Mesendoderm (in vitro differentiated cells): ENCODE data around the gene MED27.

ENCODE experiments used
- DNase-seq: peaks from one replicate; pipeline ENCODE4 v3.0.0; 2013
- H2AK5ac ChIP-seq: 2 replicates; pipeline ENCODE4 v1.6.1; 2013; ENCODE audit warnings: low read length, inconsistent platforms
- H2BK120ac ChIP-seq: 2 replicates; pipeline ENCODE4 v1.6.1; 2013; ENCODE audit warnings: low read depth, mild to moderate bottlenecking, low read length, moderate library complexity, mixed read lengths
- H2BK15ac ChIP-seq: replicated peaks from 2 replicates; pipeline ENCODE4 v1.6.1; 2013; ENCODE audit warnings: low read depth, mild to moderate bottlenecking, moderate library complexity
- H2BK5ac ChIP-seq: 2 replicates; pipeline ENCODE4 v1.6.1; 2013; ENCODE audit warnings: low read length, inconsistent platforms
- H3K18ac ChIP-seq: 2 replicates; pipeline ENCODE4 v1.6.1; 2013; ENCODE audit warnings: mild to moderate bottlenecking, low read length, mixed read lengths
- H3K23ac ChIP-seq: one replicate; pipeline ENCODE4 v1.6.1; 2013; ENCODE audit warnings: low read length
- H3K27ac ChIP-seq: 2 replicates; pipeline ENCODE4 v1.5.1; 2013; ENCODE audit warnings: low read depth, mild to moderate bottlenecking, inconsistent platforms, low read length, moderate library complexity
- H3K27me3 ChIP-seq: 2 replicates; pipeline ENCODE4 v1.6.1; 2013; ENCODE audit warnings: low read length, control low read depth, mild to moderate bottlenecking, inconsistent platforms; ENCODE audit not compliant: insufficient read depth, poor library complexity
- H3K36me3 ChIP-seq: 2 replicates; pipeline ENCODE4 v1.6.1; 2013; ENCODE audit warnings: low read length, inconsistent platforms; ENCODE audit not compliant: control insufficient read depth, insufficient read depth
- H3K4ac ChIP-seq: one replicate; pipeline ENCODE4 v1.6.1; 2013; ENCODE audit warnings: low read depth, mild to moderate bottlenecking, low read length, moderate library complexity
- H3K4me1 ChIP-seq: 2 replicates; pipeline ENCODE4 v1.6.1; 2013; ENCODE audit warnings: low read depth, low read length, inconsistent platforms; ENCODE audit not compliant: control insufficient read depth
- H3K4me2 ChIP-seq: 2 replicates; pipeline ENCODE4 v1.6.1; 2013; ENCODE audit warnings: low read length
- H3K4me3 ChIP-seq: 2 replicates; pipeline ENCODE4 v1.5.1; 2013; ENCODE audit warnings: mild to moderate bottlenecking, low read length
- H3K56ac ChIP-seq: one replicate; pipeline ENCODE4 v1.6.1; 2013; ENCODE audit warnings: low read length
- H3K79me1 ChIP-seq: 2 replicates; pipeline ENCODE4 v1.6.1; 2013; ENCODE audit warnings: low read length, inconsistent platforms
- H3K79me2 ChIP-seq: 2 replicates; pipeline ENCODE4 v1.6.1; 2013; ENCODE audit warnings: mild to moderate bottlenecking, low read length; ENCODE audit not compliant: control insufficient read depth, insufficient read depth
- H3K9ac ChIP-seq: 2 replicates; pipeline ENCODE4 v1.6.1; 2013; ENCODE audit warnings: low read length, inconsistent platforms
- H4K5ac ChIP-seq: one replicate; pipeline ENCODE4 v1.6.1; 2013; ENCODE audit warnings: low read length
- H4K8ac ChIP-seq: one replicate; pipeline ENCODE4 v1.6.1; 2013; ENCODE audit warnings: low read depth, mild to moderate bottlenecking, control low read depth, low read length, moderate library complexity
- WGBS: extraction: QIAGEN DNeasy Blood & Tissue Kit; methylation state at CpG from one replicate; pipeline ENCODE4 v1.1.7; 2013; ENCODE audit warnings: low lambda C conversion rate, missing lambda C conversion rate; ENCODE audit not compliant: insufficient coverage; ENCODE audit errors: extremely low coverage; 5-methylcytosine and 5-hydroxymethylcytosine counted together

The MED27 gene

GRCh38 chr9:132003319-132003704 is 76.4 kb downstream of the MED27 start:
- Histone ChIP-seq H2AK5ac (no peak overlapping the region), H3K23ac (no peak overlapping the region), H4K5ac (no peak overlapping the region), H3K9ac (no peak overlapping the region), H3K36me3 (no peaks in the 10 kb centered on the region), H3K27ac (no peak overlapping the region), H3K4me3 (no peak overlapping the region), H3K79me2 (no peaks in the 10 kb centered on the region), H3K56ac (no peak overlapping the region), H3K79me1 (peaks cover 3% of the 10 kb centered on the region), H2BK5ac (no peak overlapping the region), H2BK120ac (no peak overlapping the region), H2BK15ac (no peak overlapping the region), H3K4me2 (no peak overlapping the region), H3K27me3 (no peaks in the 10 kb centered on the region), H3K18ac (no peak overlapping the region), H4K8ac (no peak overlapping the region), H3K4ac (no peak overlapping the region), H3K4me1 (peaks cover 11% of the 10 kb centered on the region)
- no CpG with 5 or more reads among the region's 5 CpGs for WGBS
- DNase-seq, result no peak

GRCh38 chr9:132002643-132003318 is 76.9 kb downstream of the MED27 start:
- H2BK5ac ChIP-seq, result no peak overlapping the region
- H3K9ac ChIP-seq, result no peak overlapping the region
- H3K27ac ChIP-seq, result no peak overlapping the region
- H2AK5ac ChIP-seq, result no peak overlapping the region
- DNase-seq, result no peak
- H3K79me1 ChIP-seq, result peaks cover 4% of the 10 kb centered on the region
- no peaks in the 10 kb centered on the region for H3K36me3 ChIP-seq
- no peaks in the 10 kb centered on the region for H3K79me2 ChIP-seq
- no peak overlapping the region for H3K23ac ChIP-seq
- no peak overlapping the region for H4K8ac ChIP-seq
- no peak overlapping the region for H4K5ac ChIP-seq
- WGBS, result no CpG with 5 or more reads among the region's 7 CpGs
- no peak overlapping the region for H2BK120ac ChIP-seq
- H2BK15ac ChIP-seq, result no peak overlapping the region
- no peak overlapping the region for H3K18ac ChIP-seq
- no peak overlapping the region for H3K56ac ChIP-seq
- H3K4me2 ChIP-seq, result no peak overlapping the region
- H3K4ac ChIP-seq, result no peak overlapping the region
- no peak overlapping the region for H3K4me3 ChIP-seq
- no peaks in the 10 kb centered on the region for H3K27me3 ChIP-seq
- peaks cover 11% of the 10 kb centered on the region for H3K4me1 ChIP-seq

DNA sequence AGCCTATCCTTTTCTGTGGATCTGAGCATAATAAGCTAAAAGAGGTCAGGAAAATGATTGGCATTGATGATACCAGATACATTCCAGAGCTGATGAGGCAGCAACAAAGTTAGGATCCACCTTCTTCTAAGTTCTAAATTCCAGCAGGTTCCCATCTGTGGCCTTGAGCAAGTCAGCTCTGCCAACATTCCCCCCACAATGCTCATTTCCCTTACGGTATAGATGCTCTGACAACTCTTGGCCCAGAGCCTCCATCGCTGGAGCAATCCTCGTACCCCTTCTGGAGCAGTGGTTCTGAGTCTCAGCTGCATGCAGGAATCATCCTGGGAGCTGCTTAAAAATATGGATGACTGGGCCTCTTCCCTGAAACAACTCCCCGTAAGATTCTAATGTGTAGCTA is 78.1 kb downstream of the MED27 start:
- no peak overlapping the region for H3K27ac ChIP-seq
- no peak overlapping the region for H3K18ac ChIP-seq
- H3K36me3 ChIP-seq, result no peaks in the 10 kb centered on the region
- WGBS, result no CpG with 5 or more reads among the region's 4 CpGs
- H2BK120ac ChIP-seq, result no peak overlapping the region
- DNase-seq, result no peak
- H3K4me3 ChIP-seq, result no peak overlapping the region
- H4K5ac ChIP-seq, result no peak overlapping the region
- peaks cover 2% of the 10 kb centered on the region for H3K79me1 ChIP-seq
- no peak overlapping the region for H3K23ac ChIP-seq
- H4K8ac ChIP-seq, result no peak overlapping the region
- H2BK5ac ChIP-seq, result no peak overlapping the region
- no peak overlapping the region for H3K56ac ChIP-seq
- no peak overlapping the region for H2AK5ac ChIP-seq
- H3K27me3 ChIP-seq, result no peaks in the 10 kb centered on the region
- no peak overlapping the region for H3K9ac ChIP-seq
- H3K79me2 ChIP-seq, result no peaks in the 10 kb centered on the region
- no peak overlapping the region for H3K4me2 ChIP-seq
- H2BK15ac ChIP-seq, result no peak overlapping the region
- no peak overlapping the region for H3K4ac ChIP-seq
- H3K4me1 ChIP-seq, result peaks cover 3% of the 10 kb centered on the region

DNA sequence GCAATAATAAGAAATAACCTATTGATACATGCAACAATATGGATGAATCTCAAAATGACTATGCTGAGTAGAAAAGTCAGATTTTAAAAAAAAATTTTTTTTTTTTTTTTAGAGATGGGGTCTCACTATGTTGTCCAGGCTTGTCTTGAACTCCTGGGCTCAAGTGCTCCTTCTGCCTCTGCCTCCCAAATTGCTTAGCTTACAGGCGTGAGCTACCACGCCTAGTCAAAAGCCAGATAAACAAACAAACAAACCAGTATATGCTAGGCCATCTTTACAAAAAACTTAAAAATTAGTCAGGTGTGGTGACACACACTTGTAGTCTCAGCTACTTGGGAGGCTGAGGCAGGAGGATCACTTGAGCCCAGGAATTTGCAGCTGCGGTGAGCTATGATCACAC is 79.0 kb downstream of the MED27 start:
- Histone ChIP-seq H4K8ac (no peak overlapping the region), H3K18ac (no peak overlapping the region), H3K27ac (no peak overlapping the region), H3K36me3 (no peaks in the 10 kb centered on the region), H3K4me3 (no peak overlapping the region), H2BK5ac (no peak overlapping the region), H3K27me3 (no peaks in the 10 kb centered on the region), H3K4me2 (no peak overlapping the region), H3K79me1 (peaks cover 2% of the 10 kb centered on the region), H4K5ac (no peak overlapping the region), H3K56ac (no peak overlapping the region), H3K9ac (no peak overlapping the region), H3K4ac (no peak overlapping the region), H2AK5ac (no peak overlapping the region), H3K4me1 (no peaks in the 10 kb centered on the region), H2BK15ac (no peak overlapping the region), H3K79me2 (no peaks in the 10 kb centered on the region), H3K23ac (no peak overlapping the region), H2BK120ac (no peak overlapping the region)
- no CpG with 5 or more reads among the region's 3 CpGs for WGBS
- no peak for DNase-seq

GRCh38 chr9:131999692-132000551 is 79.7 kb downstream of the MED27 start:
- Histone ChIP-seq H3K23ac (no peak overlapping the region), H3K4me1 (no peaks in the 10 kb centered on the region), H3K79me1 (peaks cover 3% of the 10 kb centered on the region), H2AK5ac (no peak overlapping the region), H4K8ac (no peak overlapping the region), H3K18ac (no peak overlapping the region), H3K27ac (no peak overlapping the region), H2BK15ac (no peak overlapping the region), H4K5ac (no peak overlapping the region), H3K4me3 (no peak overlapping the region), H3K36me3 (no peaks in the 10 kb centered on the region), H3K4me2 (no peak overlapping the region), H2BK5ac (no peak overlapping the region), H3K27me3 (no peaks in the 10 kb centered on the region), H2BK120ac (no peak overlapping the region), H3K4ac (no peak overlapping the region), H3K9ac (no peak overlapping the region), H3K79me2 (no peaks in the 10 kb centered on the region), H3K56ac (no peak overlapping the region)
- DNase-seq, result no peak
- WGBS, result no CpG with 5 or more reads among the region's 4 CpGs
